ENCODE results near the gene RNU1-1. TPM values are rescaled to one million over a fixed set of nuclear protein-coding genes. Genes with fewer than 3 reads are reported as not detected.
"Not testable (repeated sequence)": the region's sequence is repeated elsewhere in the genome, so short reads cannot be mapped to it uniquely, and the experiment has no call there.

RNU1-1 gene
- total RNA-seq, result 1,000 to 10,000 TPM; 2,937 to 3,261 (median 3,038) TPM
- 1,260 TPM for total RNA-seq (2013)

- H3K4me3 Mint-ChIP-seq; H3K36me3 Mint-ChIP-seq; H3K27ac Mint-ChIP-seq; H3K36me3 ChIP-seq (ENCODE audit: control insufficient read depth, insufficient read depth, low read length); H3K9me3 Mint-ChIP-seq; intact Hi-C loops (cut with micrococcal nuclease); H3K27me3 ChIP-seq (ENCODE audit: control insufficient read depth, insufficient read depth, low read length); H3K4me1 ChIP-seq (ENCODE audit: control insufficient read depth, insufficient read depth, low read length); H3K4me1 Mint-ChIP-seq; H3K9me3 ChIP-seq (ENCODE audit: control insufficient read depth, insufficient read depth, low read length): not testable (repeated sequence)
- DNase-seq (peak; percentile 79 to 87), ATAC-seq (peak; percentile 62 to 74 (median 68))
- WGBS (ENCODE audit: insufficient coverage), result under 1% methylated on average over 29 of the region's 40 CpGs
- peak within 1 kb of the TSS; percentile 50 for H3K4me3 ChIP-seq (ENCODE audit: low read length)
- H3K27ac ChIP-seq (ENCODE audit: low read length), result peak within 1 kb of the TSS; percentile 93
- H3K27me3 Mint-ChIP-seq (ENCODE audit: low read depth in 2 of 2), result peaks cover 21 to 25% of the 10 kb centered on the region in 2 donors
Measured at GRCh38 chr1:16514107-16515055, at the start of gene RNU1-1. TSS of gene RNU1-1 (minus strand) at chr1:16514285.

GRCh38 chr1:16561035-16561434, 47.0 kb upstream of the RNU1-1 start:
- H3K36me3 Mint-ChIP-seq, result not testable (repeated sequence)

GRCh38 chr1:16560498-16560897, 46.4 kb upstream of the RNU1-1 start:
- intact Hi-C loops (cut with micrococcal nuclease); H3K4me1 ChIP-seq (ENCODE audit: control insufficient read depth, insufficient read depth, low read length); H3K9me3 ChIP-seq (ENCODE audit: control insufficient read depth, insufficient read depth, low read length); H3K4me3 Mint-ChIP-seq; H3K4me3 ChIP-seq (ENCODE audit: low read length); ATAC-seq; H3K27me3 Mint-ChIP-seq (ENCODE audit: low read depth in 2 of 2); H3K36me3 ChIP-seq (ENCODE audit: control insufficient read depth, insufficient read depth, low read length); H3K27ac ChIP-seq (ENCODE audit: low read length); DNase-seq; H3K27me3 ChIP-seq (ENCODE audit: control insufficient read depth, insufficient read depth, low read length); H3K9me3 Mint-ChIP-seq; H3K4me1 Mint-ChIP-seq; H3K36me3 Mint-ChIP-seq; H3K27ac Mint-ChIP-seq: not testable (repeated sequence)
- 92% methylated on average over 2 of the region's 6 CpGs for WGBS (ENCODE audit: insufficient coverage)

More at GRCh38 chr1:16561035-16561434, 47.0 kb upstream of the RNU1-1 start:
- H3K4me3 ChIP-seq (ENCODE audit: low read length); H3K27me3 ChIP-seq (ENCODE audit: control insufficient read depth, insufficient read depth, low read length); H3K4me1 ChIP-seq (ENCODE audit: control insufficient read depth, insufficient read depth, low read length); H3K36me3 ChIP-seq (ENCODE audit: control insufficient read depth, insufficient read depth, low read length); H3K4me3 Mint-ChIP-seq; H3K27ac ChIP-seq (ENCODE audit: low read length); intact Hi-C loops (cut with micrococcal nuclease); DNase-seq; H3K27ac Mint-ChIP-seq; H3K4me1 Mint-ChIP-seq; H3K9me3 Mint-ChIP-seq; H3K27me3 Mint-ChIP-seq (ENCODE audit: low read depth in 2 of 2); ATAC-seq; H3K9me3 ChIP-seq (ENCODE audit: control insufficient read depth, insufficient read depth, low read length): not testable (repeated sequence)
- WGBS (ENCODE audit: insufficient coverage), result no CpG with 5 or more reads among the region's 4 CpGs

GRCh38 chr1:16559688-16560087, 45.6 kb upstream of the RNU1-1 start:
- H3K4me1 Mint-ChIP-seq; H3K27me3 Mint-ChIP-seq (ENCODE audit: low read depth in 2 of 2); ATAC-seq; DNase-seq; H3K4me3 ChIP-seq (ENCODE audit: low read length); H3K27ac Mint-ChIP-seq; H3K36me3 Mint-ChIP-seq; H3K36me3 ChIP-seq (ENCODE audit: control insufficient read depth, insufficient read depth, low read length); H3K9me3 ChIP-seq (ENCODE audit: control insufficient read depth, insufficient read depth, low read length); H3K9me3 Mint-ChIP-seq; H3K27me3 ChIP-seq (ENCODE audit: control insufficient read depth, insufficient read depth, low read length); intact Hi-C loops (cut with micrococcal nuclease); H3K4me3 Mint-ChIP-seq; H3K27ac ChIP-seq (ENCODE audit: low read length); H3K4me1 ChIP-seq (ENCODE audit: control insufficient read depth, insufficient read depth, low read length): not testable (repeated sequence)
- no CpG with 5 or more reads among the region's 5 CpGs for WGBS (ENCODE audit: insufficient coverage)

- DNase-seq; H3K9me3 Mint-ChIP-seq; H3K27me3 ChIP-seq (ENCODE audit: control insufficient read depth, insufficient read depth, low read length); H3K36me3 ChIP-seq (ENCODE audit: control insufficient read depth, insufficient read depth, low read length); H3K9me3 ChIP-seq (ENCODE audit: control insufficient read depth, insufficient read depth, low read length); intact Hi-C loops (cut with micrococcal nuclease); H3K36me3 Mint-ChIP-seq; ATAC-seq; H3K27ac ChIP-seq (ENCODE audit: low read length); H3K4me1 ChIP-seq (ENCODE audit: control insufficient read depth, insufficient read depth, low read length); H3K27ac Mint-ChIP-seq; H3K4me1 Mint-ChIP-seq; H3K27me3 Mint-ChIP-seq (ENCODE audit: low read depth in 2 of 2); H3K4me3 Mint-ChIP-seq; H3K4me3 ChIP-seq (ENCODE audit: low read length): not testable (repeated sequence)
- WGBS (ENCODE audit: insufficient coverage), result 97% methylated on average over 3 of the region's 3 CpGs
Measured at GRCh38 chr1:16557034-16557433, 42.9 kb upstream of the RNU1-1 start.

GRCh38 chr1:16553244-16553643, 39.2 kb upstream of the RNU1-1 start:
- not testable (repeated sequence) for H3K4me3 Mint-ChIP-seq, DNase-seq, H3K27ac Mint-ChIP-seq

GRCh38 chr1:16550212-16550918, 36.3 kb upstream of the RNU1-1 start:
- 73% methylated on average over 1 of the region's 1 CpG for WGBS (ENCODE audit: insufficient coverage)
- H3K4me3 ChIP-seq (ENCODE audit: low read length); H3K27ac ChIP-seq (ENCODE audit: low read length); H3K27ac Mint-ChIP-seq; H3K36me3 ChIP-seq (ENCODE audit: control insufficient read depth, insufficient read depth, low read length); H3K27me3 ChIP-seq (ENCODE audit: control insufficient read depth, insufficient read depth, low read length); H3K4me3 Mint-ChIP-seq; intact Hi-C loops (cut with micrococcal nuclease); H3K9me3 ChIP-seq (ENCODE audit: control insufficient read depth, insufficient read depth, low read length); H3K9me3 Mint-ChIP-seq; H3K4me1 Mint-ChIP-seq; H3K27me3 Mint-ChIP-seq (ENCODE audit: low read depth in 2 of 2); H3K4me1 ChIP-seq (ENCODE audit: control insufficient read depth, insufficient read depth, low read length); H3K36me3 Mint-ChIP-seq; DNase-seq: not testable (repeated sequence)
- ATAC-seq, result peak in 1 of 3 donors; percentile 63

More at GRCh38 chr1:16553244-16553643, 39.2 kb upstream of the RNU1-1 start:
- H3K36me3 ChIP-seq (ENCODE audit: control insufficient read depth, insufficient read depth, low read length); H3K36me3 Mint-ChIP-seq; H3K9me3 ChIP-seq (ENCODE audit: control insufficient read depth, insufficient read depth, low read length); H3K27me3 Mint-ChIP-seq (ENCODE audit: low read depth in 2 of 2); H3K4me1 Mint-ChIP-seq; H3K4me3 ChIP-seq (ENCODE audit: low read length); H3K27ac ChIP-seq (ENCODE audit: low read length); H3K4me1 ChIP-seq (ENCODE audit: control insufficient read depth, insufficient read depth, low read length); H3K9me3 Mint-ChIP-seq; H3K27me3 ChIP-seq (ENCODE audit: control insufficient read depth, insufficient read depth, low read length); intact Hi-C loops (cut with micrococcal nuclease); ATAC-seq: not testable (repeated sequence)
- WGBS (ENCODE audit: insufficient coverage), result 94% methylated on average over 9 of the region's 11 CpGs
